Measurements from ENCODE around the gene TARS3.

TARS3 gene

DNA sequence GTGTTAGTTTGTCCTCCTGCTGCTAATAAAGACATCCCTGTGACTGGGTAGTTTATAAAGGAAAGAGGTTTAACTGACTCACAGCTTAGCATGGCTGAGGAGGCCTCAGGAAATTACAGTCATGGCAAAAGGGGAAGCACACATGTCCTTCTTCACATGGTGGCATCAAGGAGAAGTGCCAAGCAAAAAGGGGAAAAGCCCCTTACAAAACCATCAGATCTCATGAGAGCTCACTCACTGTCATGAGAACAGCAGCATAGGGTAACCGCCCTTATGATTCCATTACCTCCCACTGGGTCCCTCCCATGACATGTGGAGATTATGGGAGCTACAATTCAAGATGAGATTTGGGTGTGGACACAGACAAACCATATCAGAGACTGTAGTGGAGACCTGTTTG, 99.1 kb downstream of the TARS3 start:
- no peak overlapping the region for H3K4me3 ChIP-seq (replicated peaks; ENCODE audit: low read depth, low read length)
- TF ChIP-seq CTCF (IDR thresholded peaks at IDR 0.05; ENCODE audit: insufficient read depth, low read length, poor library complexity, severe bottlenecking), result no peak
- H3K36me3 ChIP-seq (ENCODE audit: control insufficient read depth, insufficient read depth, low read length), result no peaks in the 10 kb centered on the region; the same call in 1 of the 2 replicates
- no peaks in the 10 kb centered on the region for H3K27me3 ChIP-seq (replicated peaks; ENCODE audit: control insufficient read depth, insufficient read depth, low read length)
- no peak for DNase-seq (ENCODE audit: extremely low read depth, insufficient read length)

DNA sequence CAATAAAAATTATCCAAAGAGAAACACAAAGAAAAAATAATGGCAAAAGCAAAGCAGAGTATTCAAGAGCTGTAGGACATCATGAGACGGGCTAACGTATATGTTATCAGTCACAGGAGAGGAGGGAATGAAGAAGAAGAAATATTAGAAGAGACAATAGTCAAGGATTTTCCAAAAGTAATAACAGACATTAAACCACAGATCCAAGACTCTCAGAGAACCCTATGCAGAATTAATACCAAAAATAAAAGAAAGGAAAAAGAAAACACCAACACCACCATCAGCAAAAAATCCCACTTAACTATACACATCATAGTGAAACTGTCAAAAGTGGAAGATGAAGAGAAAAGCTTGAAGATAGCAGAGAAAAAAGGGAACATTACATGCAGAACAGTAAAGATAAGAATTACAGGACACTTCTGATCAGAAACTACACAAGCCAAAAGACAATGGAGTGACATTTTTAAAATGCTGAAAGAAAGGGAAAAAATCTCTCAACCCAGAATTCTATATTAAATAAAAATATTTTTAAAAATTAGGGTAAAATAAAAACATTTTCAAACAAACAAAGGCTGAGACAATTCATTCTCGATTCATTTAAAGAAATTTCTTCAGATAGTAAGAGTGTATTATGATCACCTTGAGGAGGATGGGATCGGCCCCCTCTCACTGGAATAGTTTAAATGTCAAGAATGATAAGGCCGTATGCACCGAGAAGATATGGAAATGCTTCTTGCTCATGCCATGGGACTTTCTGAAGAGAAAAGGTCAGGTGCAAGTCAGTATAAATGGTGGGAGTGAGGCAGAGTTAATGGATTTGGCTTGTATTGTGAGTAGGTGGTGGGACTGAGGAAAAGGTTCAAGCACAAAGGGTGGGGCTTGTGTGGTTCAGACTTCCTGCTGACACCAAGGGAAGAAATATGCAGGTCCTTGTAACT, 100.6 kb downstream of the TARS3 start:
- TF ChIP-seq CTCF (IDR thresholded peaks at IDR 0.05; ENCODE audit: insufficient read depth, low read length, poor library complexity, severe bottlenecking), result no peak
- Histone ChIP-seq H3K27me3 (replicated peaks; ENCODE audit: control insufficient read depth, insufficient read depth, low read length) (no peaks in the 10 kb centered on the region), H3K36me3 (ENCODE audit: control insufficient read depth, insufficient read depth, low read length) (no peaks in the 10 kb centered on the region; the same call in 1 of the 2 replicates), H3K4me3 (replicated peaks; ENCODE audit: low read depth, low read length) (no peak overlapping the region)
- DNase-seq (ENCODE audit: extremely low read depth, insufficient read length), result no peak

- no peak for TF ChIP-seq CTCF (IDR thresholded peaks at IDR 0.05; ENCODE audit: insufficient read depth, low read length, poor library complexity, severe bottlenecking)
These were observed 102.3 kb downstream of the TARS3 start for GRCh38 chr15:101621961-101622360.

DNA sequence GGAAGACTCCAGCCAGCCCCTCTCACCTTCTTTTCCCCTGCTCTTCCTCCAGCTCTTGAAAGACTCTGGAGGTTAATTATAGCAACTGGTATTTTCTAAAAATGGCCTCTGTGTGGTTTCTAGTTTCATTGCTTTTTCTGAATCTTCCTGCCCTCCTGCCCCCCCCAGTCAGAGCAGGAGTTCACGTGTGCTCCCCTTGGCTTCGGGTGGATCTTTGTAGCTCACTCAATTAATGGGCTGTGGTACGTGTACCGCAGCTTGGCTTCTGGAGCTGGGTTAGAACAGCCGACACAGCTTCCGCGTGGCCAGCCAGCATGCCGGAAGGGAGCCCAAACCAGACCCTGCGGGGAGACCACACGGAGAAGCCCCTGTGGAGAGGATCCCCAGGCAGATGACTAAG, 103.6 kb downstream of the TARS3 start:
- Histone ChIP-seq H3K4me3 (replicated peaks; ENCODE audit: low read depth, low read length) (no peak overlapping the region), H3K27me3 (replicated peaks; ENCODE audit: control insufficient read depth, insufficient read depth, low read length) (no peaks in the 10 kb centered on the region), H3K36me3 (ENCODE audit: control insufficient read depth, insufficient read depth, low read length) (no peaks in the 10 kb centered on the region; the same call in 1 of the 2 replicates)
- TF ChIP-seq CTCF (IDR thresholded peaks at IDR 0.05; ENCODE audit: insufficient read depth, low read length, poor library complexity, severe bottlenecking), result no peak
- no peak for DNase-seq (ENCODE audit: extremely low read depth, insufficient read length)

More at GRCh38 chr15:101621961-101622360, 102.3 kb downstream of the TARS3 start:
- Histone ChIP-seq H3K4me3 (replicated peaks; ENCODE audit: low read depth, low read length) (no peak overlapping the region), H3K36me3 (ENCODE audit: control insufficient read depth, insufficient read depth, low read length) (no peaks in the 10 kb centered on the region; the same call in 1 of the 2 replicates), H3K27me3 (replicated peaks; ENCODE audit: control insufficient read depth, insufficient read depth, low read length) (no peaks in the 10 kb centered on the region)
- no peak for DNase-seq (ENCODE audit: extremely low read depth, insufficient read length)

GRCh38 chr15:101619615-101619865, 104.7 kb downstream of the TARS3 start:
- no peaks in the 10 kb centered on the region for H3K27me3 ChIP-seq (replicated peaks; ENCODE audit: control insufficient read depth, insufficient read depth, low read length)
- no peak overlapping the region for H3K4me3 ChIP-seq (replicated peaks; ENCODE audit: low read depth, low read length)
- DNase-seq (ENCODE audit: extremely low read depth, insufficient read length), result no peak
- no peak for TF ChIP-seq CTCF (IDR thresholded peaks at IDR 0.05; ENCODE audit: insufficient read depth, low read length, poor library complexity, severe bottlenecking)
- H3K36me3 ChIP-seq (ENCODE audit: control insufficient read depth, insufficient read depth, low read length), result no peaks in the 10 kb centered on the region
